ENCODE measurements around the gene TMED1.
"Not testable (repeated sequence)": the region's sequence is repeated elsewhere in the genome, so short reads cannot be mapped to it uniquely, and the experiment has no call there.

TMED1 gene

DNA sequence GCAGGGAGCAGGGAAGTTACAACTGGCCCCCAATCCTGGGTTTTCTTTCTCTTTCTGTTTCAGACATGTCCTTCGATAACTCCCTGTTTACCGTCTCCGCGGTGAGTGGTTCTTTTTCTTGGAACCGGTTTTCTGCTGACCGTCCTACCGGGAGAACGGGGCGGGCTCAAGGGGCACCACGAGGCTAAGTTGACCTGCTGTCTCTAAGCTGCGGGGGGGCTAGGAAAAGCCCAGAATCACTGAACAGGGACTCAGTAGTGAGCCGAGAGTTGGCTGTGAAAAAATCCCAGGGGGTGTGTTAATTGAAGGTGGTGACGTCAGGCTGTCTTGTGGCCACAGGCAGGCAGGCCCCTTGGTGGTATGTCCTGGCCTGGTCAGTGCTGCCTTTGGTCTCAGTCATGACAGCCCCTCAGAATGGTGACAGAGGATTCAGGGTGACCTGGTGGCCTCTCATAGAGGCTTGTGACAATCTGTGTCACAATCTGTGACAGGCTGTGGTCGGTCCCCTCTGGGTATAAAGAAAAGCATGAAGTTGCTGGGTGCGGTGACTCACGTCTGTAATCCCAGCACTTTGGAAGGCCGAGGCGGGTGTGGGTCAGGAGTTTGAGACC, 27.2 kb upstream of the TMED1 start:
- no peak for DNase-seq (ENCODE audit: low read depth in 2 of 2, low spot score in 1 of 2)

DNA sequence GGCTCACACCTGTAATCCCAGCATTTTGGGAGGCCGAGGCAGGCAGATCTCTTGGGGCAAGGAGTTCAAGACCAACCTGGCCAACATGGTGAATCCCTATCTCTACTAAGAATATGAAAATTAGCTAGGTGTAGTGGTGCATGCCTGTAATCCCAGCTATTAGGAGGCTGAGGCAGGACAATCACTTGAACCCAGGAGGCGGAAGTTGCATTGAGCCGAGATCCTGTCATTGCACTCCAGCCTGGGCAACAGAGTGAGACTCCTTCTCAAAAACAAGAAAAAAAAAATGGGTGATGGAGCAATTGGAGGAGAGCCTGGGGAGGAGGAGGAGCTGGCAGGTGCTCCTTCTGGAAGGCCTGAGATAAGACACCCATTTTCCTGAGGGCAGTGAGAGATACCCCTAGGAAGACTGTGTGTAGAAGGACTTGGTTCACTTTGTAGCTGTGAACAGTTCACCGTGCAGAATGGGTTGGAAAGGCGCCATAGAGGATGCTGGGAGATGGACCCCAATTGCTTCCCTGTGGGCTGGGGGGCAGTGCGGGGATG, 26.6 kb upstream of the TMED1 start:
- no peak for DNase-seq (ENCODE audit: low read depth in 2 of 2, low spot score in 1 of 2)

DNA sequence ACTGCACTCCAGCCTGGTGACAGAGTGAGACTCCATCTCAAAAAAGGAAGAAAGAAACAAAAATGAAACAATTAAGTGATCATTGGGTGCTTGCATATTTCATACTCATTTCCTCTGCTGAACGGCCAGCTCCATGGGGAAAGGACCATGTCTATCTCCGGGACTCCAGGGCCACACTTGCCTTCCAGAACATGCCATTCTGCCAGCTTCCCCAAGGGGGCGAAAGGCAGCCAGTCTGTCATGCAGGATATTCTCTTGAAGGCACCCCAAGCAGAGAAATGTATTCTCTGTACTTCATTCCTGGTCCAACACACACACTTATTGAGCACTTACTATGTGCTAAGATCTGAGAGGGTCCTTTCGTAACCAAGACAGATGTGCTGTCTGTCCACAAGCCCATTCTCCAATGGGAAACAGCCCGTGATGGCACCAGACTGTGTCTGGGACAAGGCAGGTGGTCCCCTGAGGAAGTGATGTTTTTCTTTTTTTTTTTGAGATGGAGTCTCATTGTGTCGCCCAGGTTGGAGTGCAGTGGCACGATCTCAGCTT, 25.2 kb upstream of the TMED1 start:
- DNase-seq (ENCODE audit: low read depth in 2 of 2, low spot score in 1 of 2), result no peak

DNA sequence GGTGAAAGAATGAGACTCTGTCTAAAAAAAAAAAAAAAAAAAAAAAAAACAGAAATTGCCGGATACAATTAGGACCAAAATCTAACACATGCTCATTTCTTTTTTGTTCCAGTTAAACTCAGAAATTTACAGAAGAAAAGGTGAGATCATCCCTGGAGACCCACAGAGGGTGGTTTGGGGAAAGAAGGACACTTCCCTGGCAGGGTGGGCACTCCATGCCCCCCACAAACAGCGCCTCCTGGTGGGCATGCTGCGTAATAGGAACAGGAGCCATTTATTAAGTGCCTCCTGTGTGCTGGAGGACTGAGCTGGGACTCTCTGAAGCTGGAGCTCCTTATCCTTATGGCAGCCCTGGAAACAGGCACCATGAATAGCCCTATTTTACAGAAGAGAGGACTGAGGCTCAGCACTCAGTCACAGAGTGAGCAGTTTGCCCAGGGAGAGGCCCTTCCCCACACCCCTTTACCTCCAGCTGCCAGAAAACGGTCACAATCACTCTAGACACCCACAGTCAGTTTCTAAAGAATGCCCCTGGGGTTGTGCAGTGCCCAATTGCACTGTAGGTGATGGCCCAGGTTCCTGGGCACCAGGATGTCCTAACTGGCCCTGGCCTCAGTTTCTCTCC, 22.3 kb upstream of the TMED1 start:
- DNase-seq (ENCODE audit: low read depth in 2 of 2, low spot score in 1 of 2), result no peak

DNA sequence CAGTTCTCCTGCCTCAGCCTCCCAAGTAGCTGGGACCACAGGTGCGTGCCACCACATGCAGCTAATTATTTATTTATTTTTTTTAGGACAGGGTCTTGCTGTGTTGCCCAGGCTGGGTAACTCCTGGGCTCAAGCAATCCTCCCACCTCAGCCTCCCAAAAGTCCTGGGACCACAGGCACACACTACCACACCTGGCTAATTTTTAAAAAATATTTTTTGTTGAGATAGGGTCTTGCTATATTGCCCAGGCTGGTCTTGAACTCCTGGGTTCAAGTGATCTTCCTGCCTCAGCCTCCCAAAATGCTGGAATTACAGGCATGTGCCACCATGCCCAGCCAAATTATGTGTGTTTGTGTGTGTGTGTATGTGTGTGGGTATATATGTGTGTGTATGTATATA, 20.9 kb upstream of the TMED1 start:
- DNase-seq (ENCODE audit: low read depth in 2 of 2, low spot score in 1 of 2), result not testable (repeated sequence)

DNA sequence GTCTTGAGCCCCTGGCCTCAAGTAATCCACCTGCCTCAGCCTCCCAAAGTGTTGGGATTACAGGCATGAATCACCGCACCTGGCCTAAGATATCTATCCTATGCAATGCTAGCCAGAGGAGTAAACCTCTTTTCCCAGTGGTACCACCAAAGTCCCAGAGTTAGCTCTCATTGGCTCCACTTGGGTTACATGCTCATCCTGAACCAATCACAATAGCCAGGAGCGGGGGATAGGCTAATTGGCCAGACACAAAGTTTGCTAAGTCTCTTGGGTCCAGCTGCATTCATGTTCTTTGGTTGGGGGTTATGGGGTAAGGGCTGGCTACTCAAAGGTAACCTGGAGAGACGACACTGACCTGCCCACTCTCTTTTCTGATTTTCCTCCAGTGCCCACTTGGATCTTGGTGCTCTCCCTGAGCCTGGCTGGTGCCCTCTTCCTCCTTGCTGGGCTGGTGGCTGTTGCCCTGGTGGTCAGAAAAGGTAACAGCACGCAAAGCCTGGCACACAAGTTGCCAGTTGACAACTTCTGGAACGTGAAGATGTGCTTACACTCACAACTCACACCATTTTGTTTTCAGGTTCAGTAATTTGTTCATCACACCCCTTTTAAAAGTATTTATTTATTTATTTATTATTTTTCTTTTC, 20.0 kb upstream of the TMED1 start:
- no peak for DNase-seq (ENCODE audit: low read depth in 2 of 2, low spot score in 1 of 2)

DNA sequence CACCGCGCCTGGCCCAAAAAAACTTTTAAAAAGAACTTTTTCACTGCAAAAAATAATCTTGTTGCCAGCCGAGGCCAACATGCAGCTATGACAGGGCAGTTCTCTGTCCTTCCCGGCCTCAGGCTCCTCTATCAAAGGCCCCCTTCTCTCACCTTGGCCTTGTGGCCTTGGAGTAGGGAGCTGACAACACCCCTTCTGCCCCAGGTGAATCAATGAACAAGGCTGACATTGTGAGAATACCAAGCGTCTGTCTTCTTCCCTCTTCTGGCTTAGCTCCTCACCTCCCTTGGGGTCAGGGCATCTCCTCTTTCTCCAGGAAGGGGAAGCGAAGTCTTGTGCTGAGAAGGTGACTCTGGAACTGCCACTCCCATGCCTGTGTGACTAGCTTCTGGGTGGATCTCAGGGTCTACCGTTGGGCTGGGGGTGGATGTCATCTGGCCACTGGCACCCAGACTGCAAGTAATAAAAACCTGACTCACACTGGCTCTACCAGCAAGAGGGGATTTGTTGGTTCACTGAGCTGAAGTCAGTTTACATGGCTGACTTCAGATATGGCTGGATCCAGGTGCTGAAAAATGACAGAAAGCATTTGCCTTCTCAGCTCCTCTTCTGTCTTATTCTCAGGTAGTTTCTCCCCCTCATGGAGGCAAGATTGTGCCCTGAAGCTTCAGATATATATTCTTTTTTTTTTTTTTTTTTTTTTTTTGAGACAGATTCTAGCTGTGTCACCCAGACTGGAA, 18.5 kb upstream of the TMED1 start:
- no peak for DNase-seq (ENCODE audit: low read depth in 2 of 2, low spot score in 1 of 2)

DNA sequence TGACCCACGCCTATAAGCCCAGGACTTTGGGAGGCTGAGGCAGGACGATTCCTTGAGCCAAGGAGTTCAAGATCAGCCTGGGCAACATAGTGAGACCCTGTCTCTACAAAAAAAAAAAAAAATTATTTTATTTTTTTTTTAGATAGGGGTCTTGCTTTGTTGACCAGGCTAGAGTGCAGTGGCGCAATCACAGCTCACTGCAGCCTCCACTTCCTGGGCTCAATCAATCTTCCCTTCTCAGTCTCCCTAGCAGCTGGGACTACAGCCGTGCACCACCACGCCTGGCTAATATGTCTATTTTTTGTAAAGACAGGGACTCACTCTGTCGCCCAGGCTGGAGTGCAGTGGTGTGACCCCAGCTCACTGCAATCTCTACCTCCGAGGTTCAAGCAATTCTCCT, 16.9 kb upstream of the TMED1 start:
- no peak for DNase-seq (ENCODE audit: low read depth in 2 of 2, low spot score in 1 of 2)

DNA sequence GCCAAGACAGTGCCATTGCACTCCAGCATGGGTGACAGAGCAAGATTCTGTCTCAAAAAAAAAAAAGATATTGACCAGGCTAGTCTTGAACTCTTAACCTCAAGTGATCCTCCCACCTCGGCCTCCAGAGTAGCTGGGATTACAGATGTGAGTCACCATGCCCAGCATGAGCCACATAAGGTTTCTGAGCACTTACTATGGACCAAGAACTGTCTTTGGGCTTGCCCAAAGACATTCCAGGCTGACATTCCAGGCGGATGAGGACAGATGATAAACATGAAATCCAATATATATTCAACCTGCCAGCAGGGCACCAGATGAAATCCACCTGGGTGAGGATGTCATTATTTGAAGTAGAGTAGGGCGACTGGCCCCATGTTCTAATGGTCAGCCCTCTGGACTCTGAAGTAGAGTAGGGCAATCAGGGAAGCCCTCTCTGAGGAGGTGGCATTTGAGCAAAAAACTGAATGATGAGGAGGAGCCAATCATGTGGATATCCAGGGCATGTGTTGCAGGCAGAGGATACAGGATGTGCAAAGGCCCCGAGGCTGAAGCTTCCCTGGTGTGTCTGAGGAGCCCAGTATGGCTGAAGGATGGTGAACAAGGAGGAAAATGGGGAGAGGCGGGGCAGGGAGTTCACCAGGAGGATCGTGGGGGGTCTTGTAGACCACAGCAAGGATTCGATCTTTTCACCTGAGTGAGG, 16.2 kb upstream of the TMED1 start:
- no peak for DNase-seq (ENCODE audit: low read depth in 2 of 2, low spot score in 1 of 2)

DNA sequence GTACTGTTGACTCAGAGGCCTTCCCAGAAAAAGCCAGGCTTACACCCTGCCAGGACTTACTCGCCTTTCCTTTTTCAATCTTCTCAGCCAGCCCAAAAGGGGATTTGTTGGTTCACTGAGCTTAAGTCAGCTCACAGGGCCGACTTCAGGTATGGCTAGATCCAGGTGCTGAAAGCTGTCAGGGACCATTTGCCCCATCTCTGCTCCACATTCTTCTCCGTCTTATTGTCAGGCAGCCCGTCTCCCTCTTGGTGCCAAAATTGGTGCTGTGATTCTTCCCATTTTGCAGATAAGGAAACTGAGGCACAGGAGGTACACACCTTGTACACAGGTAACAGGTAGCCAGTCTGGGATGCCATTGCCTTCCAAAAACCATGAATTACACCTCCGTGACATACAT, 14.6 kb upstream of the TMED1 start:
- DNase-seq (ENCODE audit: low read depth in 2 of 2, low spot score in 1 of 2), result no peak

DNA sequence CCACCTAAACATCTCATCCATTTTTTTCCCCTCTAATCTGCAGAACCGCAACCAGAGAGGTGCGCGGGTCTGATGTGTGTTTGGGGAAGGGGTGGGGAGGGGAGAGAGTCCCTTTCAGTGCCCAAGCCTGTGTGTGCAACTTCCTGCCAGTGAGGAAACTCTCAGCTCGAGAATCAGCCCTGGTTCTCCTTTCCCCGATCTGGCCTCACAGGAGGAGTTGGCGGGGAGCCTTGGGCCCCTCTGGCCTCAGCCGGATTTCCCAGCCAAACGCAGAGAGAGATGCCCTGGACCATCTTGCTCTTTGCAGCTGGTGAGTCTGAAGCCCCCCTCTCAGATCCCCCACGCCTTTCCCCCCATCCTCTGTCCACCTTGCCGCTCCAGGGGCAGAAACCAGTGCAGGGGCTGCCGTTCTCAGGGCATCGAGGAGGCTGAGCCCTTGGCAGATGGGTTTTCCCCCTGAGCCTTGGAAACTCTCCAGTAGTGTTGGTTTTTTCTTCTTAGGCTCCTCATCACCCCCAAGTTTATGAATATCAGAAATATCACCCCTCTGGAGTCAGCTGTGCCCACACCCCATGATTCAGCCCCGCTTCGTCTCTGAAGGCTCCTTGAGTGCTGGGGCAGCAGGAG, 12.3 kb upstream of the TMED1 start, which contains the start of gene C19orf38:
TSS of gene C19orf38 (plus strand) at position 186 of the 627 bp plus-strand sequence. CDS start at position 280, 94 bp downstream.
- no peak for DNase-seq (ENCODE audit: low read depth in 2 of 2, low spot score in 1 of 2)

DNA sequence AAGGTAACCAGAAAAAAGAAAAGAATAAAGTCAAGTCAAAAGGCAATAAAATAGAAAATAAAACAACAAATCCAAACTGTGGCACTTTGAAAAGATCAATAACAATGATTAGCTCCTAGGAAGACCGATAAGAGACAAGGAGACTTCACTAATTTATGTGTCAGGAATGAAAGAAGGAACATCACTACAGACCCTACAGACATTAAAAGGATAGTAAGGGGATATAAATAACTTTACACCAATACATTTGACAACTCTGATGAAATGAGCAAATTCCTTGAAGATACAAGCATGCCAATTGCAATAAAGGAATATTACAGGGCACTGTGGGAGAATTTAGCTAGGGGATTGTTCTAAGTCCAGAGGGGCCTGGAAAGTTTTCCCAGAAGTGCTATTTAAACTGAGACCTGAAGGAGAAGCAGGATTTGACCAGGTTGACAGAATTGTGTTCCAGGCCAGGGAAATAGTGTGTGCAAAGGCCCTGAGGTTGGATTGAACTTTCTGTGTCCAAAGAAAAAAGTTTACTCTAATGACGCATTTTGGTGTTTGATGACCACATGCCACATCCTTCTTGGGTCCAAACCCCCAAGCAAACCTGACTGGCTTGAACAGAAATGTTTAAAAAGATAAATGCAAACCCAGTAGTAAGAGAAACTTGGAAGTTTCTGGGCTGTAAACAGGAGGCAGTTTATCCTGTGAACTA, 10.6 kb upstream of the TMED1 start:
- DNase-seq (ENCODE audit: low read depth in 2 of 2, low spot score in 1 of 2), result no peak

DNA sequence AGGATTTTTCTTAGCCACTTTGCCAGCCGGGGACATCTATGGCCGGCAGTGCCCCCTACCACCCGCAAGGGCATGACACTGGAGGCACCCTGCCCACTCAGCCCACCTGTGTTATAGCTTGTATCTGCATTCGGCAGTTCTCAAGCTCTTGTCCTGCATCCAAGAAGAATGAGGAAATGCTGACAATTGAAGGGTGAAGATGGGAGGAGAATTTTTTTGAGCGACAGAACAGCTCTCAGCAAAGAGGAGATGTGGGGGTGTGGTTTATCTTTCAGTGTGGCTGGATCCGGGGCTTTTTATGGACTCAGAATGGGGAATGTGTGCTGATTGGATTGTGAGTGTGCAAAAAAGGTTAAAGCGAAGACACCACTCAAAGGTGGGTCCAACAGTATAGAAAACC, 6.8 kb upstream of the TMED1 start:
- no peak for DNase-seq (ENCODE audit: low read depth in 2 of 2, low spot score in 1 of 2)

DNA sequence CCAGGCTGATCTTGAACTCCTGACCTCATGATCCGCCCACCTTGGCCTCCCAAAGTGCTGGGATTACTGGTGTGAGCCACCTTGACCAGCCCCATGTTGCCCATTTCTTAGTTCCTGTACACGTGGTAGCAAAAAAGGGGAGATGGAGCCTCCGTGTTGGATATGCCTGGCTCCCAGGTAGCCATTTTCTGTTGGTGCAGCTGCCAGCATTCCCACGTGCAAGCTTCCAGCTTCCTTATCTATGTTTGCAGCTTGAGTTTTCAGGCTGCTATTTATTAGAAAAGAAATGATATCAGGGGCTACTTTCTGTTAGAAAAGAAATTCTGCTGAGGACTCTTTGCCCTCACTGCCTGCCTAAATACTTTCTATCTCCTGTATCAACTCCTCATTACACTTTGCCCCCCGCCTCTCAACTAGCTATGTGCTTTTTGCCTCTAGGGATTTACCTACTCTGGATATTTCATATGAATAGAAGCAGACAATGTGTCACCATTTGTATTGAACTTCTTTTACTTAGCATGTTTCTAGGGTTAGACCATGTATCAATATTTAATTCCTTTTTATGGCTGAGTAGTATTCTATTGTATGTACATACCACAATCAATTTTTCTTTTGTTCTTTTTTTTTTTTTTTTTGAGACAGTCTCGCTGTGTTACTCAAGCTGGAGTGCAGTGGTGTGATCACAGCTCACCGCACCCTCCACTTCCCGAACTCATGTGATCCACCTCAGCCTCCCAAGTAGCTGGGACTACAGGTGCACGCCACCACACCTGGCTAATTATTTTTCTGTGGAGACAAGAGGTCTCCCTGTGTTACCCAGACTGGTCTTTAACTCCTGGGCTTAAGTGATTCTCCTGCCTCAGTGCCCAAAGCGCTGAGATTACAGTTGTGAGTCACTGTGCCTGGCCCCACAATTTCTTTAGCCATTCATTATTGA, 3.4 kb upstream of the TMED1 start:
- DNase-seq (ENCODE audit: low read depth in 2 of 2, low spot score in 1 of 2), result no peak

DNA sequence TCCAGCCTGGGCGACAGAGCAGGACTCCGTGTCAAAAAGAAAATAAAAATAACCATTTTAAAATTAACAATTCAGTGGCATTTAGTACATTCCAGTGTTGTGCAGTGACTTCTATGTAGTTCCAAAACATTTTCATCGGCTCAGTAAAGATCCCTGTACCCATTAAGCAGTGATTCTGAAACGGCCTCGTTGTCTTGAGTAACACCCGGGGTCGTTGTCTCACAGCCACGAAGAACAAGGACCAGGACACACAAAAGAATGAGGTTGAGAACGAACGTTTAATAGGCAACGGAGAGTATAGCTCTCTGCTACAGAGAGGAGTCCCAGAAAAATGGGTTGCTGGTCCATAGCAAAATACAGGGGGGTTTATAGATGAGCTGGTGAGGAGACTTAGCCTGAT, 2.4 kb upstream of the TMED1 start:
- DNase-seq (ENCODE audit: low read depth in 2 of 2, low spot score in 1 of 2), result no peak

DNA sequence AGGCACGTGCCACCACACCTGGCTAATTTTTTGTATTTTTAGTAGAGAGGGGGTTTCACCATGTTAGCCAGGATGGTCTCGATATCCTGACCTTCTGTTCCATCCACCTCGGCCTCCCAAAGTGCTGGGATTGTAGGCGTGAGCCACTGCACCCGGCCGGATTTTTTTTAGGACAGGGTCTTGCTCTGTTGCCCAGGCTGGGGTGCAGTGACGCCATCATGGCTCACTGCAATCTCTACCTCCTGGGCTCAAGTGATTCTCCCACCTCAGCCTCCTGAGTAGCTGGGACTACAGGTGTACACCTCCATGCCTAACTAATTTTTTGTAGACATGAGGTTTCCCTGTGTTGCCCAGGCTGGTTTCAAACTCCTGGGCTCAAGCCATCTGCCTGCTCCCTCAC, 1.6 kb upstream of the TMED1 start:
- not testable (repeated sequence) for DNase-seq (ENCODE audit: low read depth in 2 of 2, low spot score in 1 of 2)

DNA sequence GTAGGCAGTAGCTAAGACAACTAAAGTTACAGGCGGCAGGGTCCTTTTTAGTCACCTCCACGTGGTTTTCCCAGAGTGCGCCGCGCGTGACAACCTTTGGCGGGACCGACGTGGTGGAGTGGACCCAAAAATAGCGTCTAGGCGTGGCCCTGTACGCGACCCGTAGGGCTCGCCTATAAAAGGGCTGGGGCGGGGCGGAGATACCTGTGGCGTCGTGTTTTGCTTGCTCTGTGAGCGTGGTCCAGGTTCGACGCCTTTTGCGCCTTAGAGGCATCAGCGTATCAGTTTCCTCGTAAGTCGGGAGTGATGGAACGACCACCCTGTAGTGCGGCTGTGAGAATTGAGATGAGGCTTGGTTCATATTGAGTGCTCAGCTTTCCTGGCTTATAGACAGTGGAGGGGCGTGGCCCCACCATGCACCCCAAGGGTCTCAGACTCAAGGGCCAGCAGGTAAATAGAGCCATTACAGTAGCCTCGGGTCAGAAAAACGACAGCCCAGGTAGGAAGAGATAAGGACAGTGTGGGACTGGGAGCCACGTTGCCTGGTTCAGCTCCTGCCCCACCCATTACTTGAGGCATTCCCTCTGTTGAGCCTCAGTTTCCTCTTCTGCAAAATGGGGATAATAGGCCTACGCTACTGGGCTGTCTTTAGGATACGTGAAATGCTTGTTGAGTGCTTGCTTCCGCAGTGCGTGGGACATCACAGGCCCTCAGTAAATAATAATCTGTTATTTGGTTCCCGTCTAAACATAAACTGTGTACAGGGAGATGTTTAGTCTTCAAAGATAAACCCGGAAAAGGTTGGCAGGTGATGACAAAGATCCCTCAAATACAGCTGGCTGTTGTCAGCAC, 693 bp upstream of the TMED1 start:
- DNase-seq (ENCODE audit: low read depth in 2 of 2, low spot score in 1 of 2), result peak; percentile 53 to 58

Data from stimulated activated CD8-positive, alpha-beta memory T cell treated with anti-CD3 and anti-CD28 coated beads, Interleukin-4, amount 100 ng/mL, for 4 hours (primary cell).